Brain microvascular endothelial cell (primary cell): ENCODE measurements around the gene KIAA1614.
"Not testable (repeated sequence)": the region's sequence is repeated elsewhere in the genome, so short reads cannot be mapped to it uniquely, and the experiment has no call there.

ENCODE experiments used
- DNase-seq: peaks from one replicate; pipeline ENCODE4 v3.0.0-alpha.2; 2020
- H3K27ac ChIP-seq: fragments of 250-450 bp; sonication (Bioruptor Pico); 2 replicates; pipeline ENCODE4 v1.5.1; 2020; ENCODE audit warnings: mild to moderate bottlenecking, moderate library complexity
- H3K27me3 ChIP-seq: fragments of 250-450 bp; sonication (Bioruptor Pico); replicated peaks from 2 replicates; pipeline ENCODE4 v1.5.1; 2020; ENCODE audit warnings: mild to moderate bottlenecking
- H3K36me3 ChIP-seq: fragments of 250-450 bp; sonication (Bioruptor Pico); replicated peaks from 2 replicates; pipeline ENCODE4 v1.5.1; 2020; ENCODE audit warnings: mild to moderate bottlenecking
- H3K4me3 ChIP-seq: 2 replicates; pipeline ENCODE4 v1.5.1; 2011; ENCODE audit warnings: low read depth, mild to moderate bottlenecking, control low read depth, low read length, moderate library complexity
- CTCF ChIP-seq: IDR thresholded peaks from 2 replicates; pipeline ENCODE4 v1.5.1; 2011; ENCODE audit warnings: low read depth, mild to moderate bottlenecking, moderate library complexity, low read length, control low read depth, inconsistent platforms; ENCODE audit errors: missing control alignments
- in situ Hi-C: cut with HindIII; loops from 2 replicates; pipeline ENCODE4 v1.10.0; 2017; ENCODE audit warnings: low sequenced_read_pairs, low pct_ligation_motif_present

Gene KIAA1614

GRCh38 chr1:180966312-180966711 is 53.6 kb downstream of the KIAA1614 start:
- no peaks in the 10 kb centered on the region for H3K27me3 ChIP-seq
- H3K36me3 ChIP-seq: peaks cover 6% of the 10 kb centered on the region
- no peak for TF ChIP-seq CTCF
- DNase-seq: no peak
- in situ Hi-C loops: no loop called here
- no peak overlapping the region for H3K27ac ChIP-seq
- no peak overlapping the region for H3K4me3 ChIP-seq

GRCh38 chr1:180966744-180967536 is 54.2 kb downstream of the KIAA1614 start:
- H3K27me3 ChIP-seq: no peaks in the 10 kb centered on the region
- no peak for DNase-seq
- H3K36me3 ChIP-seq: peaks cover 6% of the 10 kb centered on the region
- no peak overlapping the region for H3K4me3 ChIP-seq
- H3K27ac ChIP-seq: no peak overlapping the region
- in situ Hi-C loops: no loop called here
- no peak for TF ChIP-seq CTCF

- H3K27me3 ChIP-seq: no peaks in the 10 kb centered on the region
- H3K36me3 ChIP-seq: peaks cover 11% of the 10 kb centered on the region
- no peak for TF ChIP-seq CTCF
- no peak for DNase-seq
- in situ Hi-C loops: no loop called here
- H3K27ac ChIP-seq: no peak overlapping the region
- no peak overlapping the region for H3K4me3 ChIP-seq
Measured at GRCh38 chr1:180967558-180967957, 54.9 kb downstream of the KIAA1614 start.

GRCh38 chr1:180968834-180969233 is 56.1 kb downstream of the KIAA1614 start:
- DNase-seq, H3K27me3 ChIP-seq, H3K27ac ChIP-seq, H3K4me3 ChIP-seq, in situ Hi-C loops: not testable (repeated sequence)
- peaks cover 11% of the 10 kb centered on the region for H3K36me3 ChIP-seq

- H3K4me3 ChIP-seq: no peak overlapping the region
- no peaks in the 10 kb centered on the region for H3K27me3 ChIP-seq
- no peak overlapping the region for H3K27ac ChIP-seq
- DNase-seq: no peak
- peaks cover 11% of the 10 kb centered on the region for H3K36me3 ChIP-seq
- in situ Hi-C loops: no loop called here
- no peak for TF ChIP-seq CTCF
Measured at GRCh38 chr1:180969434-180969833, 56.7 kb downstream of the KIAA1614 start.

GRCh38 chr1:180970333-180971079 is 57.8 kb downstream of the KIAA1614 start:
- peaks cover 15% of the 10 kb centered on the region for H3K36me3 ChIP-seq

More at GRCh38 chr1:180970333-180971079, 57.8 kb downstream of the KIAA1614 start:
- in situ Hi-C loops: no loop called here
- no peak overlapping the region for H3K4me3 ChIP-seq
- H3K27ac ChIP-seq: no peak overlapping the region
- no peaks in the 10 kb centered on the region for H3K27me3 ChIP-seq
- TF ChIP-seq CTCF: no peak
- DNase-seq: no peak
